ENCODE measurements around the gene TRIM75. TPM values are rescaled to one million over a fixed set of nuclear protein-coding genes. Genes with fewer than 3 reads are reported as not detected.
"Not testable (repeated sequence)": the region's sequence is repeated elsewhere in the genome, so short reads cannot be mapped to it uniquely, and the experiment has no call there.

TRIM75 gene
- total RNA-seq = not detected in 2 replicates

- intact Hi-C loops (cut with micrococcal nuclease) = no loop called here
Measured at GRCh38 chr4:165053645-165054044, at the start of gene TRIM75. Gene TRIM75 (plus strand): TSS chr4:165053866. CDS start chr4:165059148, 5,282 bp downstream.

GRCh38 chr4:165005352-165005925, 48.2 kb upstream of the TRIM75 start:
- intact Hi-C loops (cut with micrococcal nuclease) = no loop called here

GRCh38 chr4:165006456-165006855, 47.2 kb upstream of the TRIM75 start:
- intact Hi-C loops (cut with micrococcal nuclease) = no loop called here

GRCh38 chr4:165006886-165007285, 46.8 kb upstream of the TRIM75 start:
- intact Hi-C loops (cut with micrococcal nuclease) = no loop called here

- intact Hi-C loops (cut with micrococcal nuclease) = no loop called here
Measured at GRCh38 chr4:165009493-165010227, 44.0 kb upstream of the TRIM75 start.

- intact Hi-C loops (cut with micrococcal nuclease) = no loop called here
Measured at GRCh38 chr4:165010487-165010886, 43.2 kb upstream of the TRIM75 start.

GRCh38 chr4:165010991-165011390, 42.7 kb upstream of the TRIM75 start:
- intact Hi-C loops (cut with micrococcal nuclease) = no loop called here

GRCh38 chr4:165011403-165011802, 42.3 kb upstream of the TRIM75 start:
- intact Hi-C loops (cut with micrococcal nuclease) = no loop called here

GRCh38 chr4:165013691-165014090, 40.0 kb upstream of the TRIM75 start:
- intact Hi-C loops (cut with micrococcal nuclease) = no loop called here

GRCh38 chr4:165016971-165017370, 36.7 kb upstream of the TRIM75 start:
- intact Hi-C loops (cut with micrococcal nuclease) = no loop called here

GRCh38 chr4:165019995-165020394, 33.7 kb upstream of the TRIM75 start:
- intact Hi-C loops (cut with micrococcal nuclease) = not testable (repeated sequence)

GRCh38 chr4:165025782-165026181, 27.9 kb upstream of the TRIM75 start:
- intact Hi-C loops (cut with micrococcal nuclease) = not testable (repeated sequence)

- intact Hi-C loops (cut with micrococcal nuclease) = no loop called here
Measured at GRCh38 chr4:165027762-165028402, 25.8 kb upstream of the TRIM75 start.

GRCh38 chr4:165031436-165032211, 22.0 kb upstream of the TRIM75 start, which contains the start of gene TRIM60:
Gene TRIM60 (plus strand): TSS chr4:165031999. CDS start chr4:165040073, 8,074 bp downstream.
- intact Hi-C loops (cut with micrococcal nuclease) = no loop called here

GRCh38 chr4:165048170-165048569, 5.5 kb upstream of the TRIM75 start:
- intact Hi-C loops (cut with micrococcal nuclease) = no loop called here

- intact Hi-C loops (cut with micrococcal nuclease) = no loop called here
Measured at GRCh38 chr4:165052627-165053026, 1.0 kb upstream of the TRIM75 start.

- intact Hi-C loops (cut with micrococcal nuclease) = no loop called here
Measured at GRCh38 chr4:165055601-165056000, 1.9 kb downstream of the TRIM75 start.

GRCh38 chr4:165058666-165059065, 5.0 kb downstream of the TRIM75 start:
- intact Hi-C loops (cut with micrococcal nuclease) = no loop called here

GRCh38 chr4:165059386-165059785, 5.7 kb downstream of the TRIM75 start:
- intact Hi-C loops (cut with micrococcal nuclease) = no loop called here

GRCh38 chr4:165060938-165061337, 7.3 kb downstream of the TRIM75 start:
- intact Hi-C loops (cut with micrococcal nuclease) = no loop called here

- intact Hi-C loops (cut with micrococcal nuclease) = no loop called here
Measured at GRCh38 chr4:165070560-165070959, 16.9 kb downstream of the TRIM75 start.

- intact Hi-C loops (cut with micrococcal nuclease) = not testable (repeated sequence)
Measured at GRCh38 chr4:165073346-165073745, 19.7 kb downstream of the TRIM75 start.

Measured in T-helper 2 cell treated with Interferon-gamma antibody and Interleukin-4, amounts not matched to agents 100 ng/mL and 5 ng/mL, for 36 hours (primary cell).